Subcutaneous abdominal adipose tissue (tissue), 5 donors: Measurements from ENCODE around the gene GALNT9.

Experiments
- H3K27ac ChIP-seq: one replicate; pipeline ENCODE4 v1.7.0; 2013; ENCODE audit warnings: low read depth, mild to moderate bottlenecking, inconsistent platforms, low read length, moderate library complexity
- H3K27me3 ChIP-seq, 5 donors: one replicate each; pipeline ENCODE4 v1.7.0; 2013; ENCODE audit warnings: low read length in 5 of 5, inconsistent platforms in 1 of 5; ENCODE audit not compliant: control insufficient read depth in 5 of 5, insufficient read depth in 4 of 5
- H3K36me3 ChIP-seq, 5 donors: one replicate each; pipeline ENCODE4 v1.7.0; 2013; ENCODE audit warnings: low read length in 5 of 5; ENCODE audit not compliant: control insufficient read depth in 5 of 5, insufficient read depth in 5 of 5
- H3K4me1 ChIP-seq, 5 donors: one replicate each; pipeline ENCODE4 v1.7.0; 2013; ENCODE audit warnings: low read length in 5 of 5, mild to moderate bottlenecking in 3 of 5, moderate library complexity in 1 of 5; ENCODE audit not compliant: control insufficient read depth in 5 of 5, insufficient read depth in 5 of 5
- H3K4me3 ChIP-seq, 5 donors: one replicate each; pipeline ENCODE4 v1.7.0; 2013; ENCODE audit warnings: low read length in 5 of 5, low read depth in 1 of 5
- H3K9ac ChIP-seq, 5 donors: one replicate each; pipeline ENCODE4 v1.7.0; 2013; ENCODE audit warnings: low read length in 5 of 5, mild to moderate bottlenecking in 4 of 5, moderate library complexity in 3 of 5
- H3K9me3 ChIP-seq, 5 donors: one replicate each; pipeline ENCODE4 v1.7.0; 2013; ENCODE audit warnings: low read length in 5 of 5; ENCODE audit not compliant: control insufficient read depth in 5 of 5
- donor health status: healthy.
- donor health status: healthy.
- donor health status: healthy.
- donor health status: healthy.
- donor health status: healthy.

Gene GALNT9

DNA sequence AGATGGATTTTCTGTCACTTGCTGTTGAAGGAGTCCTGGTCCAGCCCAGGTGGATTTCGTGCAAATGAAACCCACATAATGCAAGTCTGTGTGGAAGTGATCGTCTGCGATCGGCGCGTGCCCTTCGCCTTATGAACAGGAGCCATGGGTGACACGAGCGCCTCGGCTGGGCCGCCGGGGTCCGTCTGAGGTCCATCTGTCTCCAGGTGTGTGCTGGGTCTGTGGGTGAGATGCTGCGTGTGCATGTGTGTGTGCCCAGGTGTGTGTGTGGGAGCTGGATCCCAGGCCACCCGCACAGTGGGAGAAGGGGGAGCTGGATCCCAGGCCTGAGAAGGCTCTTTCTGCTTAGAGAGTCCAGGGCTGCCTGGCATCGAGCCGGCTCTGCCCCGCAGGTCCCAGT lies 53.8 kb downstream of the GALNT9 start:
- Histone ChIP-seq H3K9ac (no peak overlapping the region), H3K36me3 (no peaks in the 10 kb centered on the region), H3K27me3 (peaks cover 47 to 76% (median 71%) of the 10 kb centered on the region in 5 donors), H3K9me3 (no peaks in the 10 kb centered on the region), H3K4me3 (no peak overlapping the region), H3K27ac (no peak overlapping the region), H3K4me1 (no peaks in the 10 kb centered on the region)

DNA sequence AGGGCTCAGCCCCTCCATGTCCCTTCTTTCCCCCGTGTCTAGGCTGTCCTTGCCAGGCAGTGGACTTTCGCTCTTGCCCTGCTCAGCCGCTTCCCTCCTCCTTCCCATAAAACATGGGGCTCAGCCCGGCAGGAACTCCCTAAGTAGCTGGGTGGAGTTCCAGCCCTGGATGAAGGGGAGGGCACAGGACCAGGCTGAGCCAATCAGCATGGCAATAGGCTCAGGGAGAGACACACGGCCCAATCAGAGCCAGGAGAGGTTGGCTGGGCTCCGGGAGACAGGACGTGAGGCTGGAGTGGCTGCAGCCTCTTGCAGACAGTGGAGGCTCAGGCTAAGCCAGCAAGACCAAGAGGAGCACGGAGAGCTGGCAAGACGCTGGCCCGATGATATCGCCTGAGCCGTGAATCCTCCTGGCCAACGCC lies 54.3 kb downstream of the GALNT9 start:
- H3K36me3 ChIP-seq: no peaks in the 10 kb centered on the region
- H3K27me3 ChIP-seq: peaks cover 47 to 74% (median 66%) of the 10 kb centered on the region in 5 donors
- no peak overlapping the region for H3K27ac ChIP-seq
- no peaks in the 10 kb centered on the region for H3K9me3 ChIP-seq
- H3K4me3 ChIP-seq: no peak overlapping the region
- H3K9ac ChIP-seq: no peak overlapping the region
- H3K4me1 ChIP-seq: no peaks in the 10 kb centered on the region

GRCh38 chr12:132273992-132274334 lies 55.4 kb downstream of the GALNT9 start:
- H3K27me3 ChIP-seq: peaks cover 39 to 63% (median 55%) of the 10 kb centered on the region in 5 donors
- no peak overlapping the region for H3K4me3 ChIP-seq

DNA sequence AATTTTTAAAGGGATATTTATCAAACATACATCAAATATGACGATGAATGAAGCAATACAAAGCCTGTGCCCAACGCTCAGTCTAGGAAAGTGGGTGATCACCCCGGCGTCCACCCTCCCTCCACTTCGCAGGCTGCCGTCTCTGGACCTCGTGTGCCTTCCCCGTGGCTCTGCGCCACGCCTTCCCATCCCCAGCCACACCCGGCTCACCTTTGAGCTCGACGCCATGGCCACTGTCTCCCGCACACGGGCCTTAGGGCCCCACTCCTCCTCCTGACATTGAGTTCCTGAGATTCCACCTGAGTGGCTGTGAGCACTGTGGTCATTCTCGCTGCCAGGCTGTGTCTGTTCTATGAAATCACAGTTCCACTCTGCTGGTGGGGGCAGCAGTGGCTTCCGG lies 56.7 kb downstream of the GALNT9 start:
- Histone ChIP-seq H3K27ac (no peak overlapping the region), H3K9ac (no peak overlapping the region), H3K4me1 (no peaks in the 10 kb centered on the region), H3K4me3 (no peak overlapping the region), H3K27me3 (peaks cover 31 to 62% (median 55%) of the 10 kb centered on the region in 5 donors), H3K36me3 (no peaks in the 10 kb centered on the region), H3K9me3 (no peaks in the 10 kb centered on the region)

More at GRCh38 chr12:132273992-132274334, 55.4 kb downstream of the GALNT9 start:
- H3K36me3 ChIP-seq: no peaks in the 10 kb centered on the region
- no peaks in the 10 kb centered on the region for H3K4me1 ChIP-seq
- no peaks in the 10 kb centered on the region for H3K9me3 ChIP-seq
- H3K27ac ChIP-seq: no peak overlapping the region
- no peak overlapping the region for H3K9ac ChIP-seq

GRCh38 chr12:132271755-132272092 lies 57.7 kb downstream of the GALNT9 start:
- no peaks in the 10 kb centered on the region for H3K4me1 ChIP-seq
- H3K4me3 ChIP-seq: no peak overlapping the region
- H3K9ac ChIP-seq: no peak overlapping the region
- H3K27ac ChIP-seq: no peak overlapping the region
- peaks cover 28 to 56% (median 51%) of the 10 kb centered on the region in 5 donors for H3K27me3 ChIP-seq
- H3K9me3 ChIP-seq: no peaks in the 10 kb centered on the region
- no peaks in the 10 kb centered on the region for H3K36me3 ChIP-seq

- H3K4me3 ChIP-seq: no peak overlapping the region
- H3K27ac ChIP-seq: no peak overlapping the region
- H3K4me1 ChIP-seq: no peaks in the 10 kb centered on the region
- peaks cover 28 to 54% (median 49%) of the 10 kb centered on the region in 5 donors for H3K27me3 ChIP-seq
- no peaks in the 10 kb centered on the region for H3K9me3 ChIP-seq
- no peak overlapping the region for H3K9ac ChIP-seq
- no peaks in the 10 kb centered on the region for H3K36me3 ChIP-seq
These were observed 58.2 kb downstream of the GALNT9 start for GRCh38 chr12:132270969-132271754.

- H3K27ac ChIP-seq: no peak overlapping the region
- H3K27me3 ChIP-seq: peaks cover 26 to 49% (median 46%) of the 10 kb centered on the region in 5 donors
- no peaks in the 10 kb centered on the region for H3K4me1 ChIP-seq
- H3K9ac ChIP-seq: no peak overlapping the region
- no peak overlapping the region for H3K4me3 ChIP-seq
- H3K9me3 ChIP-seq: no peaks in the 10 kb centered on the region
- H3K36me3 ChIP-seq: no peaks in the 10 kb centered on the region
These were observed 58.9 kb downstream of the GALNT9 start for GRCh38 chr12:132270516-132270915.

- Histone ChIP-seq H3K36me3 (no peaks in the 10 kb centered on the region), H3K4me3 (no peak overlapping the region), H3K9me3 (no peaks in the 10 kb centered on the region), H3K27me3 (peaks cover 21 to 44% (median 43%) of the 10 kb centered on the region in 5 donors), H3K9ac (no peak overlapping the region), H3K4me1 (no peaks in the 10 kb centered on the region), H3K27ac (no peak overlapping the region)
These were observed 60.0 kb downstream of the GALNT9 start for GRCh38 chr12:132269271-132269968.

GRCh38 chr12:132268674-132269073 lies 60.7 kb downstream of the GALNT9 start:
- Histone ChIP-seq H3K4me3 (no peak overlapping the region), H3K4me1 (no peaks in the 10 kb centered on the region), H3K27ac (no peak overlapping the region), H3K9me3 (no peaks in the 10 kb centered on the region), H3K27me3 (peaks cover 16 to 47% (median 36%) of the 10 kb centered on the region in 5 donors), H3K36me3 (no peaks in the 10 kb centered on the region), H3K9ac (no peak overlapping the region)

DNA sequence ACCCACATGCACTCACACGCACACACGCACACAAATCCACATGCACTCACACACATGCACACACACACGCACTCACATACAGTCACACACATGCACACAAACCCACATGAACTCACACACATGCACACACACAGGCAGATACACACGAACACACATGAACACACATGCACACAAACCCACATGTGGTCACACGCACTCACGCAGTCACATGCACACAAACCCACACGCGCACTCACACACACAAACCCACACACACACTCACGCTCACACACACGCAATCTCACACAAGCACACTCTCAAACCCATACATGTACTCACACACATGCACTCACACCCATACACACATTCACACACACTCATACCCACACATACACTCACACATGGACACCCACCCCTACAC lies 61.5 kb downstream of the GALNT9 start:
- peaks cover 16 to 49% (median 35%) of the 10 kb centered on the region in 5 donors for H3K27me3 ChIP-seq
- H3K9me3 ChIP-seq: no peaks in the 10 kb centered on the region
- H3K9ac ChIP-seq: no peak overlapping the region

More for the DNA sequence above, 61.5 kb downstream of the GALNT9 start:
- H3K36me3 ChIP-seq: no peaks in the 10 kb centered on the region
- H3K27ac ChIP-seq: no peak overlapping the region
- H3K4me3 ChIP-seq: no peak overlapping the region
- H3K4me1 ChIP-seq: no peaks in the 10 kb centered on the region
